Caco-2 (cell line): ENCODE measurements around the gene PKD1L1. TPM values are rescaled to one million over a fixed set of nuclear protein-coding genes. Genes with fewer than 3 reads are reported as not detected.

Experiments used
- BruUV-seq: library from RNA; stranded (reverse); fragments of 400-500 nt; replicated peaks from 2 replicates; lab custom pipeline; 2021; lab: Mats Ljungman, UMichigan
- CTCF ChIA-PET: fragments of 300-600 bp; sonication (Branson Sonifier 250); formaldehyde crosslinking; loops from one replicate; lab custom pipeline; 2022; ENCODE audit warnings: antibody characterized with exemption; lab: Charles Lee
- POLR2A ChIA-PET: fragments of 300-600 bp; sonication (Branson Sonifier 250); formaldehyde crosslinking; loops from one replicate; lab custom pipeline; 2022; ENCODE audit warnings: antibody characterized with exemption; lab: Charles Lee
- DNase-seq, 2 experiments: peaks; one replicate each; pipeline versions ENCODE4 v3.0.0 to v3.0.0-alpha.2; 2020 to 2022
- H3K27me3 ChIP-seq: replicated peaks from 2 replicates; pipeline ENCODE4 v1.6.0; 2011; ENCODE audit warnings: low read length; ENCODE audit not compliant: control insufficient read depth, insufficient read depth
- H3K36me3 ChIP-seq: 2 replicates; pipeline ENCODE4 v1.5.1; 2011; ENCODE audit warnings: low read length; ENCODE audit not compliant: control insufficient read depth, insufficient read depth
- H3K4me1 ChIP-seq: fragments of 250-450 bp; sonication (Bioruptor Pico); 2 replicates; pipeline ENCODE4 v1.5.1; 2020; ENCODE audit warnings: mild to moderate bottlenecking
- H3K4me3 ChIP-seq: 2 replicates; pipeline ENCODE4 v1.5.1; 2011; ENCODE audit warnings: low read depth, mild to moderate bottlenecking, control low read depth, low read length
- H3K9me3 ChIP-seq: fragments of 250-450 bp; sonication (Bioruptor Pico); 2 replicates; pipeline ENCODE4 v1.5.1; 2020; ENCODE audit warnings: mild to moderate bottlenecking, moderate library complexity
- H3K27ac Mint-ChIP-seq: one replicate; pipeline ENCODE4 v1.8.0; 2022; ENCODE audit warnings: mixed read lengths; ENCODE audit not compliant: unreplicated experiment
- H3K27me3 Mint-ChIP-seq: one replicate; pipeline ENCODE4 v1.8.0; 2022; ENCODE audit warnings: mixed read lengths; ENCODE audit not compliant: insufficient read depth, unreplicated experiment
- H3K36me3 Mint-ChIP-seq: one replicate; pipeline ENCODE4 v1.8.0; 2022; ENCODE audit warnings: mild to moderate bottlenecking, mixed read lengths; ENCODE audit not compliant: insufficient read depth, unreplicated experiment
- H3K4me1 Mint-ChIP-seq: one replicate; pipeline ENCODE4 v1.8.0; 2022; ENCODE audit warnings: low read depth, mixed read lengths; ENCODE audit not compliant: unreplicated experiment
- H3K4me3 Mint-ChIP-seq: one replicate; pipeline ENCODE4 v1.8.0; 2022; ENCODE audit warnings: mild to moderate bottlenecking, moderate library complexity, mixed read lengths; ENCODE audit not compliant: unreplicated experiment
- H3K9me3 Mint-ChIP-seq: one replicate; pipeline ENCODE4 v1.8.0; 2022; ENCODE audit warnings: mixed read lengths; ENCODE audit not compliant: unreplicated experiment
- intact Hi-C: fragments of 100-400 bp; cut with micrococcal nuclease; formaldehyde crosslinking; loops from one replicate; pipeline ENCODE4 v1.10.0; 2022; ENCODE audit not compliant: unreplicated experiment
- total RNA-seq: library from RNA; stranded (reverse); gene quantifications from 2 replicates; pipeline ENCODE4 v1.2.3, GENCODE V29; 2022
- TF ChIP-seq, protein P1 (sequence below), 2 experiments: fragments of 200-600 bp in 1 of 2; IDR thresholded peaks; 1 replicate in 1 of 2; 2 replicates in 1 of 2; pipeline versions ENCODE4 v1.5.1 to v1.8.0; 2011 to 2022; ENCODE audit warnings: antibody characterized with exemption in 1 of 2, control low read depth in 1 of 2, inconsistent platforms in 1 of 2, low read depth in 1 of 2, low read length in 1 of 2, mild to moderate bottlenecking in 1 of 2, moderate library complexity in 1 of 2; ENCODE audit not compliant: insufficient read depth in 1 of 2, severe bottlenecking in 1 of 2, unreplicated experiment in 1 of 2

The PKD1L1 gene
- total RNA-seq, 1 experiment from 2014 or later, result 0.25 TPM

GRCh38 chr7:47847207-47847606 lies 101.1 kb downstream of the PKD1L1 start:
- intact Hi-C loops, result no loop called here
- CTCF ChIA-PET, result no interaction called here
- TF ChIP-seq, protein P1, sequence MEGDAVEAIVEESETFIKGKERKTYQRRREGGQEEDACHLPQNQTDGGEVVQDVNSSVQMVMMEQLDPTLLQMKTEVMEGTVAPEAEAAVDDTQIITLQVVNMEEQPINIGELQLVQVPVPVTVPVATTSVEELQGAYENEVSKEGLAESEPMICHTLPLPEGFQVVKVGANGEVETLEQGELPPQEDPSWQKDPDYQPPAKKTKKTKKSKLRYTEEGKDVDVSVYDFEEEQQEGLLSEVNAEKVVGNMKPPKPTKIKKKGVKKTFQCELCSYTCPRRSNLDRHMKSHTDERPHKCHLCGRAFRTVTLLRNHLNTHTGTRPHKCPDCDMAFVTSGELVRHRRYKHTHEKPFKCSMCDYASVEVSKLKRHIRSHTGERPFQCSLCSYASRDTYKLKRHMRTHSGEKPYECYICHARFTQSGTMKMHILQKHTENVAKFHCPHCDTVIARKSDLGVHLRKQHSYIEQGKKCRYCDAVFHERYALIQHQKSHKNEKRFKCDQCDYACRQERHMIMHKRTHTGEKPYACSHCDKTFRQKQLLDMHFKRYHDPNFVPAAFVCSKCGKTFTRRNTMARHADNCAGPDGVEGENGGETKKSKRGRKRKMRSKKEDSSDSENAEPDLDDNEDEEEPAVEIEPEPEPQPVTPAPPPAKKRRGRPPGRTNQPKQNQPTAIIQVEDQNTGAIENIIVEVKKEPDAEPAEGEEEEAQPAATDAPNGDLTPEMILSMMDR (IDR thresholded peaks at IDR 0.05; ENCODE audit: insufficient read depth in 1 of 2, low read depth in 1 of 2, low read length in 1 of 2, severe bottlenecking in 1 of 2, unreplicated experiment in 1 of 2), result no peak
- POLR2A ChIA-PET, result no interaction called here
- H3K9me3 Mint-ChIP-seq, result no peaks in the 10 kb centered on the region
- Histone ChIP-seq H3K9me3 (no peaks in the 10 kb centered on the region), H3K4me1 (peaks cover 5% of the 10 kb centered on the region), H3K4me3 (no peak overlapping the region), H3K36me3 (no peaks in the 10 kb centered on the region), H3K27me3 (no peaks in the 10 kb centered on the region)
- BruUV-seq, result no TSS peak
- H3K4me3 Mint-ChIP-seq, result no peak overlapping the region
- no peak overlapping the region for H3K27ac Mint-ChIP-seq
- DNase-seq, result no peak
- peaks cover 9% of the 10 kb centered on the region for H3K4me1 Mint-ChIP-seq
- no peaks in the 10 kb centered on the region for H3K36me3 Mint-ChIP-seq
- peaks cover 3% of the 10 kb centered on the region for H3K27me3 Mint-ChIP-seq

DNA sequence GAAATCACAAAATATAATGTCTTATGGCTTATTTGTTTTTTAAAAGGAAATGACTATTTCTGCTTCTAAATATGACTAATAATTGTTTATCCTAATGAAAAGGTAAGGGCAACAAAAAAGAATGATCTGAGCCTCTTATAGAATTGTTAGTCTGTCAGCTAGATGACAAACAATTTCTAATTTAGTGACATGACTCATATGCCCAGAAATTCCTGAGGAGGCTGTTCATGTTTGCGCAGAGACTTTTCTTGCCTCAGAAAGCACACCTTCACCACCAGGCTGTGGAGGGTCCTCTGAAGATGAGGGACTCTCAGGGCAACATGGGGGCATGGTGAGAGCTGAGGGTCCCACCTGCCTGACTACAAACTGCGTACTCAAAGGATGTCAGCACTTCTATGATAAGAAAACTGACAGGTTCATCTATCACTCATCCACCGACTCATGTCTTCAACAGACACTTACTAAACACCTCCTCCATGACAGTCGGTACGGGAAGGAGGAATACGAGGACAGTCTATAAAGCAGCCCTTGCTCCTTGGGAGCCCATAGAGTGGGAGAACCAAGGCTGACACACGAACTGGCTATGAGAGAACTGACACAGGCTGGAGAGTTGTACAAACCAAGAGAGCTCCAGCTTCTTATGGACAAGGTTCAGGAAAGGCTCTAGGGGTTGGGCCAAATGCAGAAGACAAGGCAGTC lies 102.0 kb downstream of the PKD1L1 start:
- H3K36me3 ChIP-seq, result no peaks in the 10 kb centered on the region
- peaks cover 5% of the 10 kb centered on the region for H3K4me1 ChIP-seq
- no TSS peak for BruUV-seq
- Mint-ChIP-seq H3K36me3 (no peaks in the 10 kb centered on the region), H3K4me1 (peaks cover 9% of the 10 kb centered on the region), H3K27me3 (peaks cover 3% of the 10 kb centered on the region), H3K9me3 (no peaks in the 10 kb centered on the region), H3K27ac (no peak overlapping the region), H3K4me3 (no peak overlapping the region)
- no peaks in the 10 kb centered on the region for H3K9me3 ChIP-seq
- intact Hi-C loops, result no loop called here
- ChIA-PET CTCF (no interaction called here), POLR2A (no interaction called here)
- H3K4me3 ChIP-seq, result no peak overlapping the region
- H3K27me3 ChIP-seq, result no peaks in the 10 kb centered on the region
- TF ChIP-seq, protein P1 (IDR thresholded peaks at IDR 0.05; ENCODE audit: insufficient read depth in 1 of 2, low read depth in 1 of 2, low read length in 1 of 2, severe bottlenecking in 1 of 2, unreplicated experiment in 1 of 2), result no peak
- DNase-seq, result peak in 1 of 2 experiments; percentile 11

GRCh38 chr7:47844311-47844710 lies 104.0 kb downstream of the PKD1L1 start:
- POLR2A ChIA-PET, result no interaction called here
- intact Hi-C loops, result no loop called here

More at GRCh38 chr7:47844311-47844710, 104.0 kb downstream of the PKD1L1 start:
- Mint-ChIP-seq H3K36me3 (no peaks in the 10 kb centered on the region), H3K4me3 (no peak overlapping the region), H3K27me3 (peaks cover 3% of the 10 kb centered on the region), H3K9me3 (no peaks in the 10 kb centered on the region), H3K4me1 (peaks cover 9% of the 10 kb centered on the region), H3K27ac (no peak overlapping the region)
- Histone ChIP-seq H3K27me3 (no peaks in the 10 kb centered on the region), H3K36me3 (no peaks in the 10 kb centered on the region), H3K4me1 (peaks cover 5% of the 10 kb centered on the region), H3K9me3 (no peaks in the 10 kb centered on the region), H3K4me3 (no peak overlapping the region)
- TF ChIP-seq, protein P1 (IDR thresholded peaks at IDR 0.05; ENCODE audit: insufficient read depth in 1 of 2, low read depth in 1 of 2, low read length in 1 of 2, severe bottlenecking in 1 of 2, unreplicated experiment in 1 of 2), result no peak
- DNase-seq, result no peak
- CTCF ChIA-PET, result interaction anchor here (0.6 kb wide), 1 partner anchor 304 kb away, joined by 3 read pairs; no protein-coding TSS in a partner anchor
- BruUV-seq, result no TSS peak
